HepG2 (cell line): Measurements from ENCODE around the gene APOBEC3B. TPM values are rescaled to one million over a fixed set of nuclear protein-coding genes. Genes with fewer than 3 reads are reported as not detected.
A peak's percentile ranks its signal among the peaks of the same experiment; 100 is the strongest.

Experiments
- ATAC-seq: fragments of 200-7000 bp; cut with Tn5 transposase; 3 replicates; pipeline ENCODE4 v1.9.1; 2020; ENCODE audit warnings: mild to moderate bottlenecking, moderate library complexity
- BruUV-seq: library from RNA; stranded (reverse); fragments of 400-500 nt; replicated peaks from 2 replicates; lab custom pipeline; 2021; lab: Mats Ljungman, UMichigan
- CTCF ChIA-PET: fragments of 300-600 bp; formaldehyde crosslinking; extraction: SDS; loops from one replicate; lab custom pipeline; 2021; ENCODE audit warnings: low total read pairs, inconsistent platforms, low intra/inter-chr PET ratio; lab: Yijun Ruan, JAX
- POLR2A ChIA-PET: fragments of 350-600 bp; sonication (Branson Sonifier 250); formaldehyde crosslinking; loops from one replicate; lab custom pipeline; 2020; ENCODE audit warnings: antibody characterized with exemption, inconsistent platforms; lab: Yijun Ruan, JAX
- DNase-seq: peaks from one replicate; pipeline ENCODE4 v3.0.0-alpha.2; 2015; ENCODE audit warnings: low spot score
- FAIRE-seq: peaks from 3 replicates; lab custom pipeline; 2011; peaks lifted over from hg19 to GRCh38; lab: Jason Lieb, UNC
- H2AFZ ChIP-seq: one replicate; pipeline ENCODE4 v1.6.1; 2011; ENCODE audit warnings: low read length, inconsistent platforms
- H3K27ac ChIP-seq: fragments of 300-600 bp; 3 replicates; pipeline ENCODE4 v1.8.0; 2011; ENCODE audit warnings: mixed run types, mild to moderate bottlenecking, mixed read lengths, low read length, inconsistent platforms; ENCODE audit not compliant: insufficient read depth; ENCODE audit errors: extremely low read length
- H3K27me3 ChIP-seq, 2 experiments: fragments of 200-600 bp in 1 of 2; 2 replicates in 1 of 2; 3 replicates in 1 of 2; pipeline versions ENCODE4 v1.6.0 to v1.8.0; 2011; ENCODE audit warnings: low read length in 2 of 2, mild to moderate bottlenecking in 2 of 2, moderate library complexity in 2 of 2, inconsistent platforms in 1 of 2; ENCODE audit not compliant: insufficient read depth in 2 of 2, control insufficient read depth in 1 of 2
- H3K36me3 ChIP-seq, 2 experiments: fragments of 200-600 bp in 1 of 2; replicated peaks in 1 of 2; 2 replicates in 1 of 2; 3 replicates in 1 of 2; pipeline versions ENCODE4 v1.5.1 to v1.8.0; 2011; ENCODE audit warnings: low read length in 2 of 2, inconsistent platforms in 1 of 2; ENCODE audit not compliant: insufficient read depth in 2 of 2, control insufficient read depth in 1 of 2
- H3K4me1 ChIP-seq: 2 replicates; pipeline ENCODE4 v1.5.1; 2012; ENCODE audit warnings: low read length, inconsistent platforms; ENCODE audit not compliant: insufficient read depth
- H3K4me2 ChIP-seq: 2 replicates; pipeline ENCODE4 v1.6.0; 2011; ENCODE audit warnings: low read depth, low read length, inconsistent platforms
- H3K4me3 ChIP-seq, 3 experiments: fragments of 200-600 bp in 1 of 3; sonication (generic), shearing (Covaris generic) in 1 of 3; replicated peaks in 1 of 3; 2 replicates each; pipeline ENCODE4 v1.5.1; 2011 to 2016; ENCODE audit warnings: low read length in 3 of 3, inconsistent platforms in 2 of 3, low read depth in 2 of 3, mild to moderate bottlenecking in 2 of 3, control low read depth in 1 of 3, mixed read lengths in 1 of 3; ENCODE audit not compliant: insufficient read depth in 1 of 3
- H3K79me2 ChIP-seq: one replicate; pipeline ENCODE4 v1.6.1; 2011; ENCODE audit warnings: low read length, inconsistent platforms; ENCODE audit not compliant: insufficient read depth
- H3K9ac ChIP-seq: 2 replicates; pipeline ENCODE4 v1.6.0; 2011; ENCODE audit warnings: mild to moderate bottlenecking, low read depth, low read length, inconsistent platforms; ENCODE audit not compliant: insufficient read depth
- H3K9me3 ChIP-seq: 2 replicates; pipeline ENCODE4 v1.5.1; 2012; ENCODE audit warnings: mild to moderate bottlenecking, low read length
- H4K20me1 ChIP-seq: 2 replicates; pipeline ENCODE4 v1.6.0; 2011; ENCODE audit warnings: inconsistent platforms, mild to moderate bottlenecking, low read length, moderate library complexity; ENCODE audit not compliant: insufficient read depth
- CBFB ChIP-seq: sonication (generic); formaldehyde crosslinking; IDR thresholded peaks from 2 replicates; pipeline ENCODE4 v1.4.0; 2020; ENCODE audit warnings: missing genetic modification reagents
- CEBPB ChIP-seq: IDR thresholded peaks from 2 replicates; pipeline ENCODE4 v1.6.1; 2011; ENCODE audit warnings: low read depth, low read length, improper control_type of control experiment, borderline replicate concordance
- CEBPG ChIP-seq: IDR thresholded peaks from 2 replicates; pipeline ENCODE4 v1.6.1; 2016
- FLYWCH1 ChIP-seq: sonication (generic); formaldehyde crosslinking; IDR thresholded peaks from 2 replicates; pipeline ENCODE4 v1.8.1; 2023; ENCODE audit warnings: mild to moderate bottlenecking, missing genetic modification reagents
- POGZ ChIP-seq: sonication (generic); formaldehyde crosslinking; IDR thresholded peaks from 2 replicates; pipeline ENCODE4 v1.4.0; 2020; ENCODE audit warnings: mild to moderate bottlenecking, missing genetic modification reagents
- SOX6 ChIP-seq, 2 experiments: fragments of 450-650 bp in 1 of 2; sonication (generic) in 1 of 2; formaldehyde crosslinking in 1 of 2; IDR thresholded peaks; 2 replicates each; pipeline versions ENCODE4 v1.4.0 to v1.6.1; 2017 to 2020; ENCODE audit warnings: antibody characterized with exemption in 1 of 2, mild to moderate bottlenecking in 1 of 2, missing genetic modification reagents in 1 of 2
- SRSF1 ChIP-seq: fragments of 200-400 bp; formaldehyde crosslinking; optimal IDR thresholded peaks from 2 replicates; pipeline ENCODE3; 2017; ENCODE audit warnings: mild to moderate bottlenecking, low read depth, low read length, moderate library complexity
- U2AF2 ChIP-seq: fragments of 200-400 bp; formaldehyde crosslinking; IDR thresholded peaks from 2 replicates; pipeline ENCODE4 v1.6.1; 2017; ENCODE audit warnings: low read depth, mild to moderate bottlenecking, low read length
- ZNF430 ChIP-seq: sonication (generic); formaldehyde crosslinking; IDR thresholded peaks from 2 replicates; pipeline ENCODE4 v1.9.0; 2021; ENCODE audit warnings: mild to moderate bottlenecking, missing genetic modification reagents
- ZNF44 ChIP-seq: sonication (generic); formaldehyde crosslinking; IDR thresholded peaks from 2 replicates; pipeline ENCODE4 v1.5.1; 2020; ENCODE audit warnings: mild to moderate bottlenecking, missing genetic modification reagents
- ZNF644 ChIP-seq: IDR thresholded peaks from 2 replicates; pipeline ENCODE4 v1.6.1; 2016; ENCODE audit warnings: low read depth
- WGBS: methylation state at CpG from one replicate; pipeline ENCODE4 v1.1.6; 2017; ENCODE audit warnings: low lambda C conversion rate; 5-methylcytosine and 5-hydroxymethylcytosine counted together
- in situ Hi-C: cut with HindIII; loops from 2 replicates; pipeline ENCODE4 v1.10.0; 2017; ENCODE audit warnings: low pct_unique_long_range_greater_than_20kb; ENCODE audit not compliant: extremely low pct_ligation_motif_present
- intact Hi-C: fragments of 100-400 bp; cut with micrococcal nuclease; formaldehyde crosslinking; loops from one replicate; pipeline ENCODE4 v1.10.0; 2022; ENCODE audit not compliant: unreplicated experiment
- polyA plus RNA-seq, 8 experiments: library from polyadenylated mRNA; depleted of rRNA in 3 of 8; stranded (reverse) in 7 of 8; unstranded in 1 of 8; fragments of >200 nt; fragmentation: Illumina TruSeq in 4 of 8; extraction: Trizol in 4 of 8; gene quantifications; 2 replicates each; pipeline versions ENCODE4 v1.2.1 to v1.2.3, GENCODE V29; 2011 to 2016; ENCODE audit warnings: low read depth in 4 of 8, missing spikeins in 1 of 8, mixed read lengths in 1 of 8; ENCODE audit not compliant: insufficient read depth in 1 of 8
- total RNA-seq, 5 experiments: library from RNA; depleted of rRNA; stranded (reverse); fragments of >200 nt; fragmentation: Illumina TruSeq; extraction: Trizol; gene quantifications; 2 replicates each; pipeline ENCODE4 v1.2.3, GENCODE V29; 2016; ENCODE audit warnings: low read depth in 1 of 5
- TF ChIP-seq, protein P1 (sequence below): sonication (generic); formaldehyde crosslinking; IDR thresholded peaks from 2 replicates; pipeline ENCODE4 v1.8.0; 2022; ENCODE audit warnings: low read depth, missing genetic modification reagents
- TF ChIP-seq, protein P2 (sequence below): sonication (generic); formaldehyde crosslinking; IDR thresholded peaks from 2 replicates; pipeline ENCODE4 v1.4.0; 2020; ENCODE audit warnings: missing genetic modification reagents, mild to moderate bottlenecking, borderline replicate concordance
- TF ChIP-seq, protein P3 (sequence below): sonication (generic); formaldehyde crosslinking; IDR thresholded peaks from 2 replicates; pipeline ENCODE4 v1.4.0; 2020; ENCODE audit warnings: missing genetic modification reagents
- TF ChIP-seq, protein P4 (sequence below): IDR thresholded peaks from 2 replicates; pipeline ENCODE4 v1.6.1; 2012; ENCODE audit warnings: low read length, improper control_type of control experiment

Gene APOBEC3B
- total and polyA plus RNA-seq, 2 of the 13 experiments (the other 11 are each of a cell fraction or from before 2014, with no cell fraction given) = 6.7 to 8.8 TPM

DNA sequence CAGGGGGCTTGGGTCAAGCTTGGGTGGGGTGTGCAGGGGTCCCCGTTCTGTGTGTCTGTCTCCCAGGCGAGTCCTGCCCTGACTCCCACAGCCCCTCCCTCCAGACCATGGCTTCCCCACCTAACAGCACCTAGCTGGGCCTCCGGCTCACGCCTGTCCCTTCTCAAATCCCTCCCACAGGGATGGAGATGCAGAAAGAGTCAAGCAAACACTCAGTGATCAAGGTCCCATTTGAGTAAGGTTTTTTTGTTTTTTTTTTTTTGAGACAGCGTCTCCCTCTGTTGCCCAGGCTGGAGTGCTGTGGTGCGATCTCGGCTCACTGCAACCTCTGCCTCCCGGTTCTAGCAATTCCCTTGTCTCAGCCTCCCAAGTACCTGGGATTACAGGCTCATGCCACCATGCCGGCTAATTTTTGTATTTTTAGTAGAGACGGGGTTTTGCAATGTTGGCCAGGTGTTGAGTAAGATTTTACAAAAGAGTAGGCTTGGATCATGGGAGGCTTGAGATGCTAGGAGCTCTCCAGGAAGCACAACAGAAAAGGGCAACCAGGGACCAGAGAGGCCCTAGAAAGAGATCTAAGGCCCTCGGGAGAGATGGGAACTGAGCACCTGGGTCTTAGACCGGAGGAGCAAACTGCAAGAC is 44.5 kb downstream of the APOBEC3B start:
- in situ Hi-C loops = no loop called here
- no peaks in the 10 kb centered on the region for H3K79me2 ChIP-seq
- no peak overlapping the region for H3K4me3 ChIP-seq
- peaks cover 18% of the 10 kb centered on the region for H3K4me1 ChIP-seq
- H3K27me3 ChIP-seq = no peaks in the 10 kb centered on the region; a peak in 1 of 5 replicates
- 7% methylated on average over 10 of the region's 12 CpGs for WGBS
- H4K20me1 ChIP-seq = no peaks in the 10 kb centered on the region
- H2AFZ ChIP-seq = no peak overlapping the region
- peak overlapping the region; percentile 23; the same call in 1 of the 2 replicates for H3K4me2 ChIP-seq
- ChIA-PET CTCF (no interaction called here), POLR2A (interaction anchor here (1.4 kb wide), 1 partner anchor 12 kb away, joined by 3 read pairs; no protein-coding TSS in a partner anchor)
- H3K36me3 ChIP-seq = no peaks in the 10 kb centered on the region
- BruUV-seq = no TSS peak
- H3K27ac ChIP-seq = no peak overlapping the region
- H3K9me3 ChIP-seq = no peaks in the 10 kb centered on the region
- intact Hi-C loops = no loop called here
- peak; percentile 50 for ATAC-seq
- no peak overlapping the region for H3K9ac ChIP-seq
- no peak for DNase-seq
- FAIRE-seq = no peak
- TF ChIP-seq CBFB (CRISPR knock-in tag) (no peak), SRSF1 (no peak), U2AF2 (no peak), ZNF430 (no peak), ZNF44 (CRISPR knock-in tag) (no peak), CEBPG (CRISPR knock-in tag) (peak; percentile 70), CEBPB (peak; percentile 64; the same call in 1 of the 2 replicates), FLYWCH1 (CRISPR knock-in tag) (no peak), ZNF644 (CRISPR knock-in tag) (no peak), POGZ (CRISPR knock-in tag) (no peak), SOX6 (IDR thresholded peaks at IDR 0.05) (no peak), SOX6 (CRISPR knock-in tag; IDR thresholded peaks at IDR 0.05) (peak; percentile 21; the same call in 1 of the 2 replicates)
- TF ChIP-seq, protein P1, sequence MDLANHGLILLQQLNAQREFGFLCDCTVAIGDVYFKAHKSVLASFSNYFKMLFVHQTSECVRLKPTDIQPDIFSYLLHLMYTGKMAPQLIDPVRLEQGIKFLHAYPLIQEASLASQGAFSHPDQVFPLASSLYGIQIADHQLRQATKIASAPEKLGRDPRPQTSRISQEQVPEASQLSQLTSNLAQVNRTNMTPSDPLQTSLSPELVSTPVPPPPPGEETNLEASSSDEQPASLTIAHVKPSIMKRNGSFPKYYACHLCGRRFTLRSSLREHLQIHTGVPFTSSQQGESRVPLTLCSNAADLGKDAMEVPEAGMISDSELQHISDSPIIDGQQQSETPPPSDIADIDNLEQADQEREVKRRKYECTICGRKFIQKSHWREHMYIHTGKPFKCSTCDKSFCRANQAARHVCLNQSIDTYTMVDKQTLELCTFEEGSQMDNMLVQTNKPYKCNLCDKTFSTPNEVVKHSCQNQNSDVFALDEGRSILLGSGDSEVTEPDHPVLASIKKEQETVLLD = no peak
- TF ChIP-seq, protein P2, sequence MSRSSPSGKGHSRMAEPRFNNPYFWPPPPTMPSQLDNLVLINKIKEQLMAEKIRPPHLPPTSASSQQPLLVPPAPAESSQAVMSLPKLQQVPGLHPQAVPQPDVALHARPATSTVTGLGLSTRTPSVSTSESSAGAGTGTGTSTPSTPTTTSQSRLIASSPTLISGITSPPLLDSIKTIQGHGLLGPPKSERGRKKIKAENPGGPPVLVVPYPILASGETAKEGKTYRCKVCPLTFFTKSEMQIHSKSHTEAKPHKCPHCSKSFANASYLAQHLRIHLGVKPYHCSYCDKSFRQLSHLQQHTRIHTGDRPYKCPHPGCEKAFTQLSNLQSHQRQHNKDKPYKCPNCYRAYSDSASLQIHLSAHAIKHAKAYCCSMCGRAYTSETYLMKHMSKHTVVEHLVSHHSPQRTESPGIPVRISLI (CRISPR knock-in tag) = peak; percentile 80; the same call in 1 of the 2 replicates
- TF ChIP-seq, protein P3, sequence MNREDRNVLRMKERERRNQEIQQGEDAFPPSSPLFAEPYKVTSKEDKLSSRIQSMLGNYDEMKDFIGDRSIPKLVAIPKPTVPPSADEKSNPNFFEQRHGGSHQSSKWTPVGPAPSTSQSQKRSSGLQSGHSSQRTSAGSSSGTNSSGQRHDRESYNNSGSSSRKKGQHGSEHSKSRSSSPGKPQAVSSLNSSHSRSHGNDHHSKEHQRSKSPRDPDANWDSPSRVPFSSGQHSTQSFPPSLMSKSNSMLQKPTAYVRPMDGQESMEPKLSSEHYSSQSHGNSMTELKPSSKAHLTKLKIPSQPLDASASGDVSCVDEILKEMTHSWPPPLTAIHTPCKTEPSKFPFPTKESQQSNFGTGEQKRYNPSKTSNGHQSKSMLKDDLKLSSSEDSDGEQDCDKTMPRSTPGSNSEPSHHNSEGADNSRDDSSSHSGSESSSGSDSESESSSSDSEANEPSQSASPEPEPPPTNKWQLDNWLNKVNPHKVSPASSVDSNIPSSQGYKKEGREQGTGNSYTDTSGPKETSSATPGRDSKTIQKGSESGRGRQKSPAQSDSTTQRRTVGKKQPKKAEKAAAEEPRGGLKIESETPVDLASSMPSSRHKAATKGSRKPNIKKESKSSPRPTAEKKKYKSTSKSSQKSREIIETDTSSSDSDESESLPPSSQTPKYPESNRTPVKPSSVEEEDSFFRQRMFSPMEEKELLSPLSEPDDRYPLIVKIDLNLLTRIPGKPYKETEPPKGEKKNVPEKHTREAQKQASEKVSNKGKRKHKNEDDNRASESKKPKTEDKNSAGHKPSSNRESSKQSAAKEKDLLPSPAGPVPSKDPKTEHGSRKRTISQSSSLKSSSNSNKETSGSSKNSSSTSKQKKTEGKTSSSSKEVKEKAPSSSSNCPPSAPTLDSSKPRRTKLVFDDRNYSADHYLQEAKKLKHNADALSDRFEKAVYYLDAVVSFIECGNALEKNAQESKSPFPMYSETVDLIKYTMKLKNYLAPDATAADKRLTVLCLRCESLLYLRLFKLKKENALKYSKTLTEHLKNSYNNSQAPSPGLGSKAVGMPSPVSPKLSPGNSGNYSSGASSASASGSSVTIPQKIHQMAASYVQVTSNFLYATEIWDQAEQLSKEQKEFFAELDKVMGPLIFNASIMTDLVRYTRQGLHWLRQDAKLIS (CRISPR knock-in tag) = no peak
- TF ChIP-seq, protein P4, sequence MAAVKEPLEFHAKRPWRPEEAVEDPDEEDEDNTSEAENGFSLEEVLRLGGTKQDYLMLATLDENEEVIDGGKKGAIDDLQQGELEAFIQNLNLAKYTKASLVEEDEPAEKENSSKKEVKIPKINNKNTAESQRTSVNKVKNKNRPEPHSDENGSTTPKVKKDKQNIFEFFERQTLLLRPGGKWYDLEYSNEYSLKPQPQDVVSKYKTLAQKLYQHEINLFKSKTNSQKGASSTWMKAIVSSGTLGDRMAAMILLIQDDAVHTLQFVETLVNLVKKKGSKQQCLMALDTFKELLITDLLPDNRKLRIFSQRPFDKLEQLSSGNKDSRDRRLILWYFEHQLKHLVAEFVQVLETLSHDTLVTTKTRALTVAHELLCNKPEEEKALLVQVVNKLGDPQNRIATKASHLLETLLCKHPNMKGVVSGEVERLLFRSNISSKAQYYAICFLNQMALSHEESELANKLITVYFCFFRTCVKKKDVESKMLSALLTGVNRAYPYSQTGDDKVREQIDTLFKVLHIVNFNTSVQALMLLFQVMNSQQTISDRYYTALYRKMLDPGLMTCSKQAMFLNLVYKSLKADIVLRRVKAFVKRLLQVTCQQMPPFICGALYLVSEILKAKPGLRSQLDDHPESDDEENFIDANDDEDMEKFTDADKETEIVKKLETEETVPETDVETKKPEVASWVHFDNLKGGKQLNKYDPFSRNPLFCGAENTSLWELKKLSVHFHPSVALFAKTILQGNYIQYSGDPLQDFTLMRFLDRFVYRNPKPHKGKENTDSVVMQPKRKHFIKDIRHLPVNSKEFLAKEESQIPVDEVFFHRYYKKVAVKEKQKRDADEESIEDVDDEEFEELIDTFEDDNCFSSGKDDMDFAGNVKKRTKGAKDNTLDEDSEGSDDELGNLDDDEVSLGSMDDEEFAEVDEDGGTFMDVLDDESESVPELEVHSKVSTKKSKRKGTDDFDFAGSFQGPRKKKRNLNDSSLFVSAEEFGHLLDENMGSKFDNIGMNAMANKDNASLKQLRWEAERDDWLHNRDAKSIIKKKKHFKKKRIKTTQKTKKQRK = no peak
